Activated CD4-positive, alpha-beta T cell treated with anti-CD3 and anti-CD28 coated beads, Interleukin-2, Interleukin-6, amounts not matched to agents 100 ng/mL and 50 ng/mL, durations not matched to agents 16 hours and 8 hours (primary cell): ENCODE data around the gene CPOX.
"Not testable (repeated sequence)": the region's sequence is repeated elsewhere in the genome, so short reads cannot be mapped to it uniquely, and the experiment has no call there.

Source experiments
- DNase-seq: peaks from one replicate; pipeline ENCODE4 v3.0.0-alpha.2; 2020

Gene CPOX

GRCh38 chr3:98561727-98562521, 31.5 kb downstream of the CPOX start:
- DNase-seq = peak; percentile 69

DNA sequence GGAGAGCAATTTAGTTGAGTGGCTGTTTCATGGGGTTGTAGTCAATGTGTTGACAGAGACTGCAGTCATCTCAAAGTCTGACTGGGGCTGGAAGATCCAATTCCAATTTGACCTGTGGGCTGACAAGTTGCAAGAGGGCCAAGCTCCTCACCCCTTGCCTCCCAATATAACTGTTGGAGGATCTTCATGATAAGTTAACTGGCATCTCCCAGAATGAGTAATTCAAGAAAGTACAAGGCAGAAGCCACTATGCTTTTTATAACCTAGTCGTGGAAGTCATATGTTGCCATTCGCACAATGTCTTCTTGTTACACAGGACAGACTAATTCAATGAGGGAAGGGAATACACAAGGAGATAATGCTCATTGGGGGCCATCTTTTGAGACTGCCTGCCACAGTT, 32.5 kb downstream of the CPOX start:
- DNase-seq = peak; percentile 74

- not testable (repeated sequence) for DNase-seq
Measured at GRCh38 chr3:98559769-98560168, 33.6 kb downstream of the CPOX start.

GRCh38 chr3:98558100-98558827, 35.1 kb downstream of the CPOX start:
- no peak for DNase-seq

DNA sequence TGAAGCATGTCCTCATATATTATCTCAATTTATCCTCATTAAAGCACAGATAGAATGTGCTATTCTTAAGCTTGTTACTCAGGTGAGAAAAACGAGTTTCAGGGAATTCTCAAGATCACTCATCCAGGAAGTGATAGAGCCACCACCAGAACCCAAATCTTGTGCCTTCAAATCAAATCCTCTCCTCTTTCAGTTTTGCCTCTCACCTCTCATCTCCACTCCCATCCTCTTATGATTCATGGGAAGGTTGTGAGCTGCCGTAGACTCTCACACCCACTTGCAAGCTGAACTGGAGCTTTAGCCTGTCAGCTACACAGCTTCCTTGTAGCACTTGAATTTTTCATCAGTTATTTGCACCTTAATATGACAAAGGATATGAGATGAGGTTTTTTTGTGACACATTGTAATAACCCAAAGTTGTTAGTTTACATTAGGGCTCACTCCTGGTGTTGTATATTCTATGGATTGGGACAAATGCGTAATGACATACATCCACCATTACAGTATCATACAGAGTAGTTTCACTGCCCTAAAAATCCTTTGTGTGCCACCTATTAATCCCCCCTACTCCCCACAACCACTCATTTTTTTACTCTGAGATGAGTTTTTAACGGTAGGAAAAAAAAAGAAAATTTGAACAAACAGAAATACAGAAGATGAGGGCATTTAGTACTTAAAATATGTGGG, 35.9 kb downstream of the CPOX start:
- DNase-seq = peak; percentile 92

GRCh38 chr3:98556164-98557130, 37.0 kb downstream of the CPOX start:
- peak; percentile 96 for DNase-seq

- DNase-seq = no peak
Measured at GRCh38 chr3:98555025-98555379, 38.4 kb downstream of the CPOX start.

GRCh38 chr3:98554580-98554979, 38.8 kb downstream of the CPOX start:
- DNase-seq = no peak

DNA sequence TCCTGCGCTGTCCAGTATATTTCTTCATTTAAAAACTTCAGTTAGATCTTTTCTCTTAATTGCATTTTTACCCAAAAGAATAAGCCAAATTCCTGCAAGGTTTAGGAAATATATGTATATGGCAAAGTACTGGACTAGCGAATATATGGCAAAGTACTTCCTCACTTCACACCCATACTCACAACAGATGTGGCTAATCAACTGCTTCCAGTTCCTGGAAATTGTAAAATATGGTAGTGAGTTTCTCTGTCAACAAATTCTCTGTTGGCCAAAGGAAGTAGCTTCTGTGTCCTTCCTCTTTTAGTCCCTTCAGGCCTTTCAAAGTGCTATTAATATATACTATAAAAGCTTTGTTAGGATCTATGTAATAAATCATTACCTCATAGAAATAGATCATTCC, 39.7 kb downstream of the CPOX start:
- peak; percentile 64 for DNase-seq

GRCh38 chr3:98553021-98553563, 40.3 kb downstream of the CPOX start:
- DNase-seq = peak; percentile 60

- no peak for DNase-seq
Measured at GRCh38 chr3:98552232-98553020, 41.0 kb downstream of the CPOX start.

DNA sequence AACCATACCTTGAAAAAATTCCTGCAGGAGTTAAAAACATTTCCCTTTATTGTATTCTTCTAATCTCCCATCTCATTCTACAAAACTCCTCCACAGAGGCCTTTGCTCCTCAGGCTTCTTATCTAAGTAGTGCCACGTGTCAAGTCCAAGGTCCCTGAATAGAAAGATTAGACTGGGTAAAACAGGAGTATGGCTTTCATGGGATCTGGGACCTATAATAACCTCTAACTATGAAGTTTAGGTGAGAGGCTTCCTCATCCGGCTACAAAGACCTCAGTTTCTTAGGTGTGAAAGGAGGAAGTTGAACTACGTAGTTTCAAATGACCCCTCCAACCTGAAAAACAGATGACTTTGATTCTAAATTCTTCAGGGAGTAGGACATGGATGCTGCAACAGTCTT, 41.7 kb downstream of the CPOX start:
- no peak for DNase-seq

DNA sequence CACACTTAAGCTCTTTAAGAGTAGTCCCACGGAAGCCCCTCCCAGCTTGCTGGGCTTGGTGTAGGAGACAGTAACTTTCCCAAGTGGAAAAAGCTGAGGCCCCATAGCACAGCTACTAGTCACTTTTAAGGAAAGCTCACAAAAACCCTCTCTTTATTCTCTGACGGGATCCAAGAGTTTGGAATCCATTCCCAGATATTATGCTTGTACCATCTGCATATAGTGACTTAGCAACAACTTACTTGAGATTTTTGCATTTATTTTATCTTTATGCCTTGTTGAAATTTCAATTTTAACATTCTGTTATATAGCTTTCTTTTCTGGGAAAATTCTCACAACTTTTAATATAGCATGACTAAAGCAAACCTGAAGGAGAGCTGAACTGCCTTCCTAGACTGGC, 42.2 kb downstream of the CPOX start:
- no peak for DNase-seq

GRCh38 chr3:98550833-98551232, 42.6 kb downstream of the CPOX start:
- no peak for DNase-seq

DNA sequence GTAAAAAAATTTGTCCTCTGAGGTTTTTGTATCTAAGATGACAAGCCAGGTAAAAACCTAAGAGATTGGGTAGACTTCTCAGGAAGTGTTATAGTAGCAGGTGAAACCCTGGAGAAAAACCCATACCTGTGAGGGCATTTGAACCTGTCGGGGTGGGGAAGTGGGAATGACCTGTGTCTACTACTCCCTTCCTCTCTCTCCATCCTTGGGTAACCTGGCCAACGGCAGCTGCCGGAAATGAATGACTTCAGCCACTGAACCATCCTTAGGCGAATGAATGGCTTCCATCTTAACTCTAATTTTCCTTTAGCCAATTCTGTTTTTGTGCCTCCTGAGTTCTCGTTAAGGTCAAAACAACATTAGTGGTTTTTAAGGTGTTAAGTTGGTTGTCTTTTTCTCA, 44.9 kb downstream of the CPOX start:
- no peak for DNase-seq

DNA sequence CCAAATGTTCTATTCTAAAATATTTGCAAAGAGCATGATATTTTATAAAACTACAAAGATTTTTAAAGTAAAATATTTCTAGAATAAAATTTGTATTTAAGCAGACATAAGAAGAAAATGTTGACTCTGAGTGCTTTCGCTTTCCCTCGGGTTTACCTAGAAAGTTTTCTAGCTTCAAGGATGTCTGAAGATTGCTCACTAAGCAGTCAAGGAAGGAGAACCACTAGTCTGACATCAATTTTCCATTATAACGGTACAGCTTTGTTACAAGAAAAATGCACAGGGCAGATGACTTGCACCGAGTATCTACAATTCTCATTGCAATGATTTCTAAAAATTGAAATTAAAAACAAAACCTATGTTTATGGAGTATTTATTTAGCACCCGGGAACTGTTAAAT, 47.5 kb downstream of the CPOX start:
- peak; percentile 78 for DNase-seq

- DNase-seq = no peak
Measured at GRCh38 chr3:98542623-98543022, 50.8 kb downstream of the CPOX start.

DNA sequence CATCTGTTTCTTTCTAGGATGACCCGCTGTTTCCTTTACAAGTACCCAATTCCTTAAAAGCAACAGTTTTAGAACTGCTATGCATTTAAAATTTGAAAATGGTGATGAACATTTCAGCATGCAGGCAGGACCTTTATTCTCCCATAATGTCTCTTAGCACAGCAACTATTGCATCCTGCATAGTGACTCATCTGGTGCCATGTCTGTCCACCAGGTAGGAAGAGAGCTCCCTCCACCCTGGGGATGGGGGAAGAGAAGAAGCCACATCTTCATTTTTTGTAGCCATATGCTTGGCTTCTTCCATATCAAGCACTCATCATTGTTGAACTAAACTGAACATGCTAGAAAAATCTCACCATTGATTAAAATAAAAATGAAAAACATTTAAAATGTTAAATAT, 51.7 kb downstream of the CPOX start:
- DNase-seq = peak; percentile 54

GRCh38 chr3:98540346-98540745, 53.1 kb downstream of the CPOX start:
- DNase-seq = peak; percentile 87

- DNase-seq = peak; percentile 88
Measured at GRCh38 chr3:98536456-98537017, 56.9 kb downstream of the CPOX start.

DNA sequence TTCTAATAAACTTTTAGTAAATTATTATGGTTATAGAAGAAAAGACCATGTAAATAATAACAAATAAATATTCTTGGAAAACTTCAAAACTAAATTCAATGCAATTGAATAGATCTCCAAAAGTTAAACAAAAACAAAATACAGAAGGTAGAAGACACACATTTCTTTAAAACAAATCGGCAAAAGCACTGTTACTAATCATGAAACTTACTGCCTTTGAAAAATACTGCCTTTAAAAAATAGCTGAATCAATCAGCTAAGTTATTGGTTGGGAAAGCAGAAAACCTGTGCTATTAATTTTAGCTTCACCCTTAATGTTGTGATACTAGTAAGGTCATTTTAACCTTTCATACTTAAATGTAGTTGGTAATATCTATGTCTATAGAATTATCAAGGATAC, 58.7 kb downstream of the CPOX start:
- no peak for DNase-seq
